GM12891 (cell line): ENCODE measurements around the gene DLG4.

ENCODE experiments used
- POLR2A ChIP-seq: IDR thresholded peaks from 2 replicates; pipeline ENCODE4 v1.6.1; 2011; ENCODE audit warnings: low read depth, low read length, control low read depth
- POLR2AphosphoS5 ChIP-seq: IDR thresholded peaks from 2 replicates; pipeline ENCODE4 v1.6.1; 2011; ENCODE audit warnings: low read depth, low read length, control low read depth
- TAF1 ChIP-seq: IDR thresholded peaks from 2 replicates; pipeline ENCODE4 v1.6.1; 2011; ENCODE audit warnings: low read depth, low read length, control low read depth

GRCh38 chr17:7203391-7203790 is 16.2 kb downstream of the DLG4 start:
- TF ChIP-seq TAF1 (no peak), POLR2A (no peak), POLR2AphosphoS5 (no peak)
